Breast epithelium (tissue), 3 donors: ENCODE data around the gene RGMA.

ENCODE experiments used
- CTCF ChIP-seq, 3 donors: fragments of 450-650 bp; IDR thresholded peaks; one replicate each; pipeline ENCODE4 v1.5.1; 2016 to 2017; ENCODE audit warnings: antibody characterized with exemption in 3 of 3, mild to moderate bottlenecking in 3 of 3, moderate library complexity in 3 of 3
- POLR2A ChIP-seq: fragments of 450-650 bp; IDR thresholded peaks from one replicate; pipeline ENCODE4 v1.6.1; 2016; ENCODE audit warnings: antibody characterized with exemption, mild to moderate bottlenecking, moderate library complexity
- POLR2AphosphoS5 ChIP-seq, 3 donors: sonication (generic); formaldehyde crosslinking; IDR thresholded peaks; one replicate each; pipeline ENCODE4 v1.6.1; 2017; ENCODE audit warnings: antibody characterized with exemption in 3 of 3

- TF ChIP-seq CTCF (IDR thresholded peaks at IDR 0.05), result no peak
- no peak for TF ChIP-seq POLR2A
- no peak for TF ChIP-seq POLR2AphosphoS5 (IDR thresholded peaks at IDR 0.05)
These were observed 39.0 kb downstream of the RGMA start for GRCh38 chr15:93049914-93050578.
